Measurements from ENCODE around the gene ATG101. TPM values are rescaled to one million over a fixed set of nuclear protein-coding genes. Genes with fewer than 3 reads are reported as not detected.

ATG101 gene
- total and polyA plus RNA-seq, 8 donors, result 19.7 to 42.4 (median 25.1) TPM

DNA sequence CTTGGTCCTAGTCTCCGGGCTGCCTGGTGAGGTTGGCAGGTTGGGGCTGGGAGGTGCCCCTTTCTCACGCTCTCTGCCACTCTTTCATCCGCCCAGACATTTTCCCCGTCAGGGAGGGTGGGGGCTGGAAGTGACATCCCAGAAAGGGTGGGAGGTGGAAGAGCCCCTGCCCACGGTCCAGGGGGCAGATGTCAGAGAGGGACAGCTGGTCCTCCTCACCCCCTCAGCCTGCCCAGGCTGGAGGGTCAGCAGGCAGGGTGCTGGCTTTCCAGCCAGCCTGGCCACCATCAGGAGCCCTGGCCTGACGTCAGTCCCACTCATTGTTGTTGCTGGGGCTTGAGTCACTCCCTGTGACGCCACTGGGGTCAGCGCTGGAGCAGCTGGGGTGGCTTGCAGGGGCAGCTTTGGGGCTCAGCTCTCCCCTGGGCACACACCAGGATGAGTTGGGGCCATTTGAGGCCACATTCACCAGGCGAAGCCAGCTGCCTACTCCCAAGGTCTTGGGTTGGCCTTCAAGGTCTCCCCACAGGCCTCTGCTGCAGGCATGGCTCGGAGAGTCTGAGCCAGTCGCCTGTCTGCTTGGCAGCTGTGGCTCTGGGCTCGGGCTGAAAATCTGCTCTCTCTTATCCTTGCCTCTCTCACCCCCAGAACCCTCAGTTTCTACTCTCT is 5.7 kb upstream of the ATG101 start:
- no peaks in the 10 kb centered on the region for H3K9me3 ChIP-seq
- peaks cover 0 to 5% of the 10 kb centered on the region in 2 donors for H3K36me3 ChIP-seq
- intact Hi-C loops (cut with DNase I), result no loop called here
- TF ChIP-seq, protein P1, sequence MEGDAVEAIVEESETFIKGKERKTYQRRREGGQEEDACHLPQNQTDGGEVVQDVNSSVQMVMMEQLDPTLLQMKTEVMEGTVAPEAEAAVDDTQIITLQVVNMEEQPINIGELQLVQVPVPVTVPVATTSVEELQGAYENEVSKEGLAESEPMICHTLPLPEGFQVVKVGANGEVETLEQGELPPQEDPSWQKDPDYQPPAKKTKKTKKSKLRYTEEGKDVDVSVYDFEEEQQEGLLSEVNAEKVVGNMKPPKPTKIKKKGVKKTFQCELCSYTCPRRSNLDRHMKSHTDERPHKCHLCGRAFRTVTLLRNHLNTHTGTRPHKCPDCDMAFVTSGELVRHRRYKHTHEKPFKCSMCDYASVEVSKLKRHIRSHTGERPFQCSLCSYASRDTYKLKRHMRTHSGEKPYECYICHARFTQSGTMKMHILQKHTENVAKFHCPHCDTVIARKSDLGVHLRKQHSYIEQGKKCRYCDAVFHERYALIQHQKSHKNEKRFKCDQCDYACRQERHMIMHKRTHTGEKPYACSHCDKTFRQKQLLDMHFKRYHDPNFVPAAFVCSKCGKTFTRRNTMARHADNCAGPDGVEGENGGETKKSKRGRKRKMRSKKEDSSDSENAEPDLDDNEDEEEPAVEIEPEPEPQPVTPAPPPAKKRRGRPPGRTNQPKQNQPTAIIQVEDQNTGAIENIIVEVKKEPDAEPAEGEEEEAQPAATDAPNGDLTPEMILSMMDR (IDR thresholded peaks at IDR 0.05), result no peak
- H3K27ac ChIP-seq, result no peak overlapping the region
- no peak for DNase-seq
- no peak overlapping the region for H3K4me3 ChIP-seq
- peaks cover 0 to 3% of the 10 kb centered on the region in 2 donors for H3K4me1 ChIP-seq
- no peak for ATAC-seq
- H3K27me3 ChIP-seq, result peaks cover 0 to 5% of the 10 kb centered on the region in 2 donors

DNA sequence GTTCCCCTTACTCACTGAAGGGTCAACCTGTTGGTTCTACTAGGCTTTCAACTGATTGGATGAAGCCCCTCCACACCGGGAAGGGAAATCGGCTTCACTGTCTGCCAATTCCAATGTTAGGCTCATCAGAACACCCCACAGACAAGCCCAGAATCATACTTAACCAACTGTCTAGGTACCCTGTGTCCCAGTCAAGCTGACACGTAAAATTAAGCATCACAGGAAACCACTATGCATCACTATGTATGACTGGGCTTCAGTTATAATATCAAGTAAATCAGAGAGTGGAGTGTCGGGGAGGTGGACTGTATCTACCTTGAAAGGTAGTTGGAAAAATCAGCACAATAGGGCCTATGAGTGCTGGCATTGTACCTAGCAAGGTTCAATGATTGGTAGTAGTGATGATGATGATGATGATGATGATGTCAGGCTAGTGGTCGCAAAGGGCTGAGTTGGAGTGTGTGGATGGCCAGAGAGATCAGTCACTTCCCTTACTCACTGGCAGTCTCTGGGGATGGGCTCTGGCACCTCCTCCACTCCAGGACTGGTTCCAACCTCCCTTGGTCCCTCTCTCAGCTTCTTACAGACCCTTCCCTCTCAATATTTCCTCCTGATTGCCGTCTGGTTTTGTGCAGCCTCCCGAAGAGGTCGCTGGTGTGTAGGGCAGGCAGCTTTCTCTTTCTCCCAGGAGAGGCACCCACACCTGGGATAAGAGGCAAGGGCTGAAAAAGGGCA is 3.3 kb upstream of the ATG101 start:
- ATAC-seq, result no peak
- TF ChIP-seq, protein P1 (IDR thresholded peaks at IDR 0.05), result no peak

DNA sequence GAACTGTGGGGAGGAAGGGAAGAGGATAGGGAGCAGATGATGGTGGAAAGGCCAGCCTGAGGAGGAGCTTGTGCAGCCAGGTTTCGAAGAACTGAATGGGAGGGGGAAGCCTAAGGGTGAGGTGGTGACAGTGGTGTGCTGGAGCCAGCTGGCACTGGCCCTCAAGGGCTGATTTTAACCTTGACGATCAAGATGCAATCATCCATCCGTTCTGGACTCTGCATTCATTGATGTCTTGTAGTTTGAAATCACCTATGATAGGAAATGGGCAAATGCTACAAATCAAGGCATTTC is 2.8 kb upstream of the ATG101 start:
- ATAC-seq (no peak), DNase-seq (no peak)
- intact Hi-C loops (cut with DNase I), result no loop called here
- TF ChIP-seq, protein P1 (IDR thresholded peaks at IDR 0.05), result no peak
- H3K9me3 ChIP-seq, result no peaks in the 10 kb centered on the region
- H3K4me3 ChIP-seq, result no peak overlapping the region
- H3K27ac ChIP-seq, result no peak overlapping the region
- peaks cover 0 to 5% of the 10 kb centered on the region in 2 donors for H3K27me3 ChIP-seq
- no peaks in the 10 kb centered on the region for H3K36me3 ChIP-seq
- peaks cover 14 to 23% of the 10 kb centered on the region in 2 donors for H3K4me1 ChIP-seq

More for the DNA sequence above, 3.3 kb upstream of the ATG101 start:
- DNase-seq, result no peak
- H3K9me3 ChIP-seq, result no peaks in the 10 kb centered on the region
- H3K4me3 ChIP-seq, result no peak overlapping the region
- H3K27me3 ChIP-seq, result peaks cover 0 to 5% of the 10 kb centered on the region in 2 donors
- intact Hi-C loops (cut with DNase I), result no loop called here
- peaks cover 12 to 18% of the 10 kb centered on the region in 2 donors for H3K4me1 ChIP-seq
- no peaks in the 10 kb centered on the region for H3K36me3 ChIP-seq
- no peak overlapping the region for H3K27ac ChIP-seq

DNA sequence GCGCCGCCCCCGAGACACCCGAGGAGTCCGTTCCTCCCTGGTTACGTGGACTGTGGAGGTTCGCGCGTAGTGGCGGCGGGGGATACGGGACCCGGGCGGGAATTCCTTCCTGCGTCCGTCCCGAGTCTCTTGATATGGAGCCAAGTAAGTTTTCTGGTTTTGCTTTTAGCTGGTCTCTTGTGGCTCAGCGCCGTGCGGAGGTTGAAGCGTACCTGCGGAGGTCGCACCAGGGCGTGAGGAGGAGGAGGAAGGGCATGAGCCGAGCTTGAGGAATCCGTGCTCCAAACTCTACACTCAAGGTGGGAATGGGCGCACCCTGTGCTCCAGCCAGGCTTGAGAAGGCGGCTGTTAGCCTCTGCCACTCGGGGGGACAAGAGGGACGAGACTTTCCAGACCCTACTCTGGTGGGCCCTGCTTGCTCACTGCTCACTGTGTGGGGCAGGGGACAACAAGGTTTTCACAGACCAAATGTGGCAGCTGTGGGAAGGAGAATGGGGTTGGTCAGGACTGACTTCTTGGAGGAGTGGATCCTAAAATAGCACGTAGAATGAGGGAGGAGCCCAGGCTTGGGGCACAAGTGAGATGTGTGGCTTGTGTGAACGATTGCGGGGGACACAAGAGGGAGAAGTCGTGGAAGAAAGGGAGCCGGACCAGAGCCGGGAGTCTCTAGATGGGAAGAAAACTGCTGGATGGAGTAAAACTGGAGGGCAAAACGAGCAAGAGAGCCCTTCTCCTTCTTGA is 577 bp downstream of the ATG101 start:
- Histone ChIP-seq H3K27me3 (peaks cover 0 to 5% of the 10 kb centered on the region in 2 donors), H3K9me3 (no peaks in the 10 kb centered on the region), H3K27ac (peak overlapping the region; percentile 81 to 89), H3K36me3 (peaks cover 0 to 31% of the 10 kb centered on the region in 2 donors), H3K4me1 (peaks cover 19 to 45% of the 10 kb centered on the region in 2 donors), H3K4me3 (peak overlapping the region; percentile 92 to 95)
- TF ChIP-seq, protein P1 (IDR thresholded peaks at IDR 0.05), result no peak
- ATAC-seq, result peak; percentile 43
- intact Hi-C loops (cut with DNase I), result no loop called here
- no peak for DNase-seq
